Stomach (tissue), 4 donors: ENCODE data around the gene KCTD20.
"Not testable (repeated sequence)": the region's sequence is repeated elsewhere in the genome, so short reads cannot be mapped to it uniquely, and the experiment has no call there.

Experiments used
- POLR2A ChIP-seq, 4 donors: fragments of 450-650 bp; IDR thresholded peaks; one replicate each; pipeline ENCODE4 v1.6.1; 2016; ENCODE audit warnings: antibody characterized with exemption in 4 of 4, control low read depth in 2 of 4, mild to moderate bottlenecking in 1 of 4, moderate library complexity in 1 of 4
- POLR2AphosphoS5 ChIP-seq, 3 donors: sonication (generic); formaldehyde crosslinking; IDR thresholded peaks; one replicate each; pipeline ENCODE4 v1.6.1; 2016; ENCODE audit warnings: antibody characterized with exemption in 3 of 3
- TF ChIP-seq, protein P1 (sequence below), 7 experiments: fragments of 450-650 bp in 4 of 7; fragments of 200-600 bp in 3 of 7; sonication (generic) in 3 of 7; IDR thresholded peaks; one replicate each; pipeline ENCODE4 v1.5.1; 2016 to 2019; ENCODE audit warnings: antibody characterized with exemption in 7 of 7, control low read depth in 2 of 7, mild to moderate bottlenecking in 1 of 7

DNA sequence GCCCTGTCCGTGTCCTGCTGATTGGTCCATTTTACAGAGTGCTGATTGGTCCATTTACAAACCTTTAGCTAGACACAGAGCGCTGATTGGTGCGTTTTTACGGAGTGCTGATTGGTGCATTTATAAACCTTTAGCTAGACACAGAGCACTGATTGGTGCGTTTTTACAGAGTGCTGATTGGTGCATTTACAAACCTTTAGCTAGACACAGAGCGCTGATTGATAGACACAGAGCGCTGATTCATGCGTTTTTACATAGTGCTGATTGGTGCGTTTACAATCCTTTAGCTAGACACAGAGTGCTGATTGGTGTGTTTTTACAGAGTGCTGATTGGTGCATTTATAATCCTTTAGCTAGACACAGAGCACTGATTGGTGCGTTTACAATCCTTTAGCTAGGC is 6.4 kb downstream of the KCTD20 start:
- not testable (repeated sequence) for TF ChIP-seq POLR2A, POLR2AphosphoS5 (IDR thresholded peaks at IDR 0.05)
- TF ChIP-seq, protein P1, sequence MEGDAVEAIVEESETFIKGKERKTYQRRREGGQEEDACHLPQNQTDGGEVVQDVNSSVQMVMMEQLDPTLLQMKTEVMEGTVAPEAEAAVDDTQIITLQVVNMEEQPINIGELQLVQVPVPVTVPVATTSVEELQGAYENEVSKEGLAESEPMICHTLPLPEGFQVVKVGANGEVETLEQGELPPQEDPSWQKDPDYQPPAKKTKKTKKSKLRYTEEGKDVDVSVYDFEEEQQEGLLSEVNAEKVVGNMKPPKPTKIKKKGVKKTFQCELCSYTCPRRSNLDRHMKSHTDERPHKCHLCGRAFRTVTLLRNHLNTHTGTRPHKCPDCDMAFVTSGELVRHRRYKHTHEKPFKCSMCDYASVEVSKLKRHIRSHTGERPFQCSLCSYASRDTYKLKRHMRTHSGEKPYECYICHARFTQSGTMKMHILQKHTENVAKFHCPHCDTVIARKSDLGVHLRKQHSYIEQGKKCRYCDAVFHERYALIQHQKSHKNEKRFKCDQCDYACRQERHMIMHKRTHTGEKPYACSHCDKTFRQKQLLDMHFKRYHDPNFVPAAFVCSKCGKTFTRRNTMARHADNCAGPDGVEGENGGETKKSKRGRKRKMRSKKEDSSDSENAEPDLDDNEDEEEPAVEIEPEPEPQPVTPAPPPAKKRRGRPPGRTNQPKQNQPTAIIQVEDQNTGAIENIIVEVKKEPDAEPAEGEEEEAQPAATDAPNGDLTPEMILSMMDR (IDR thresholded peaks at IDR 0.05) = not testable (repeated sequence)
